Motor neuron (in vitro differentiated cells): ENCODE results near the gene ISL1. TPM values are rescaled to one million over a fixed set of nuclear protein-coding genes. Genes with fewer than 3 reads are reported as not detected.
A peak's percentile ranks its signal among the peaks of the same experiment; 100 is the strongest.

Experiments
- ATAC-seq, 8 experiments: fragments of 200-7000 bp; cut with Tn5 transposase; replicated peaks in 6 of 8; 2 replicates each; pipeline ENCODE4 v1.8.0; 2021; ENCODE audit warnings: mild to moderate bottlenecking in 8 of 8, moderate library complexity in 8 of 8
- H3K27ac ChIP-seq, 2 donors: fragments of 250-450 bp; sonication (Bioruptor Pico); 2 replicates each; pipeline ENCODE4 v1.9.0; 2021; ENCODE audit warnings: antibody characterized with exemption in 2 of 2, mild to moderate bottlenecking in 2 of 2, moderate library complexity in 1 of 2
- H3K4me1 ChIP-seq, 2 donors: fragments of 250-450 bp; sonication (Bioruptor Pico); replicated peaks in 1 of 2; 2 replicates each; pipeline ENCODE4 v1.6.1; 2021; ENCODE audit warnings: antibody characterized with exemption in 2 of 2, mild to moderate bottlenecking in 2 of 2, moderate library complexity in 1 of 2
- H3K4me3 ChIP-seq, 5 donors: fragments of 250-450 bp; sonication (Bioruptor Pico); 2 replicates each; pipeline ENCODE4 v1.9.0; 2021; ENCODE audit warnings: antibody characterized with exemption in 5 of 5, mild to moderate bottlenecking in 5 of 5, moderate library complexity in 4 of 5
- WGBS, 10 experiments: fragments of 450-650 bp; shearing (Covaris generic); methylation state at CpG; one replicate each; pipeline ENCODE4 v1.0.0; 2022; 5-methylcytosine and 5-hydroxymethylcytosine counted together
- in situ Hi-C, 9 experiments: fragments of 400-800 bp; cut with MboI; loops; one replicate each; pipeline ENCODE4 v1.15.0; 2021; ENCODE audit warnings: low sequenced_read_pairs in 9 of 9, low pct_unique_long_range_greater_than_20kb in 2 of 9; ENCODE audit not compliant: unreplicated experiment in 9 of 9
- total RNA-seq, 8 experiments: library from RNA; unstranded; fragments of 300-600 nt; gene quantifications; 2 replicates each; pipeline versions ENCODE4 v1.2.3 to v1.2.4, GENCODE V29; 2022

ISL1 gene
- total RNA-seq, 8 experiments from 2014 or later = 0.49 to 41.6 (median 10.3) TPM; not detected in 1

GRCh38 chr5:51378448-51379330 is 4.6 kb upstream of the ISL1 start:
- ATAC-seq = peak in 1 of 8 experiments; percentile 15
- Histone ChIP-seq H3K4me3 (peak overlapping the region in 3 of 5 donors; percentile 12 to 55 (median 40)), H3K27ac (peak overlapping the region in 1 of 2 donors; percentile 53), H3K4me1 (peaks cover 13 to 16% of the 10 kb centered on the region in 2 donors)
- WGBS, 10 experiments = 0 to 85% (median 2%) methylated on average over 2 to 20 of the region's 37 CpGs; no CpG with 5 or more reads in 1 of the 10 experiments
- in situ Hi-C loops = loop anchor here in 7 of 9 experiments (25.0 kb wide), 4 partner anchors 416 to 984 kb away; no protein-coding TSS in a partner anchor

DNA sequence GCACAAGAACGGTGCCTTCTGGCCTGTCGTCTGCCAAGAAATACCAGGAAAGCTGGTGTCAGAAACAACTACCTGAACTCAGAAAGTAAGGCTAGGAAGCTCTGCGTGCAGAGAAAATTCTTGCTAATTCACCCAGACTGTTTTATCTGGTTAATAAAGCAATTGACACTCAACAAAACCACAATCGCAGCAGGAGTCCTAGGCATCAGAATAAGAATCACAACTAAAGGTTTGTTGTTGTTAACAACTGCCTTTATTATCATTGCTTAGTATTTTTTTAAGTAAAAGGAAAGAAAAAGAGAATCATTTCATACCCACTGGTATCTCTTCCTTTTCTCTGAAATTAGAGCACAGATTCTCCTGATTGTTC is 3.9 kb upstream of the ISL1 start:
- Histone ChIP-seq H3K4me1 (peaks cover 13% of the 10 kb centered on the region in 2 donors), H3K4me3 (peak overlapping the region in 3 of 5 donors; percentile 12 to 55 (median 40)), H3K27ac (peak overlapping the region in 1 of 2 donors; percentile 53)
- in situ Hi-C loops = loop anchor here in 7 of 9 experiments (25.0 kb wide), 4 partner anchors 417 to 983 kb away; no protein-coding TSS in a partner anchor
- no peak for ATAC-seq
- WGBS, 10 experiments = 0 to 13% (median 4%) methylated on average over 1 to 4 of the region's 4 CpGs; no CpG with 5 or more reads in 2 of the 10 experiments

DNA sequence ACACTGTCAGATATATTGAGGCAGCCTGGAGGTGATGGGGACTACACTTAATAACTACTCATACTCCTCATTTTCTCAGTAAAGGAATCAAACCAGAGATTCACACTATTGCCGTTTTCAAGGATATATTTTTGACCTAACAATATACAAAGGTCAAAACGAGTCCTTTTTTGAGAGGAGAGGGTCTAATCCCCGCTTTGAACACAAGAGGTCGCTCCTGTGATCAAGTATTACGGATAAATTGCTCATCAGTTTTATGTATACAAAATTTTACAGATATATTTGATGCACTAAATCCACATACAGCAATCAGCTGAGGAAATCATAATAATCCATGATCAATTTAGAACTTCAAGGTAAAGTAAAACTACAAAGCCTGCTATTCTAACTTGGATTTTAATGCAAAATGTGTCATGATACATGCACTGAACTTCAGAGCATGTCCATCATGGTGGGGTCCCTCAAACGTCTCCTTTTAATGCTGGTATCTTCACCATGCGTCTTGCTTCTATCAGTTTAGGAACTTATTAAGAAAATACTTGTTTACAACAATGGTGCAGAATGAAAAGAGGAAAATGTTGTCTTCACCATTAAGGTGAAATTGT is 2.5 kb upstream of the ISL1 start:
- in situ Hi-C loops = loop anchor here in 8 of 9 experiments (10.0 to 25.0 kb wide), 6 partner anchors 416 to 982 kb away; no protein-coding TSS in a partner anchor
- peak overlapping the region in 2 of 5 donors; percentile 40 to 55 for H3K4me3 ChIP-seq
- 0 to 10% (median 4%) methylated on average over 2 to 6 of the region's 7 CpGs for WGBS, 10 experiments

DNA sequence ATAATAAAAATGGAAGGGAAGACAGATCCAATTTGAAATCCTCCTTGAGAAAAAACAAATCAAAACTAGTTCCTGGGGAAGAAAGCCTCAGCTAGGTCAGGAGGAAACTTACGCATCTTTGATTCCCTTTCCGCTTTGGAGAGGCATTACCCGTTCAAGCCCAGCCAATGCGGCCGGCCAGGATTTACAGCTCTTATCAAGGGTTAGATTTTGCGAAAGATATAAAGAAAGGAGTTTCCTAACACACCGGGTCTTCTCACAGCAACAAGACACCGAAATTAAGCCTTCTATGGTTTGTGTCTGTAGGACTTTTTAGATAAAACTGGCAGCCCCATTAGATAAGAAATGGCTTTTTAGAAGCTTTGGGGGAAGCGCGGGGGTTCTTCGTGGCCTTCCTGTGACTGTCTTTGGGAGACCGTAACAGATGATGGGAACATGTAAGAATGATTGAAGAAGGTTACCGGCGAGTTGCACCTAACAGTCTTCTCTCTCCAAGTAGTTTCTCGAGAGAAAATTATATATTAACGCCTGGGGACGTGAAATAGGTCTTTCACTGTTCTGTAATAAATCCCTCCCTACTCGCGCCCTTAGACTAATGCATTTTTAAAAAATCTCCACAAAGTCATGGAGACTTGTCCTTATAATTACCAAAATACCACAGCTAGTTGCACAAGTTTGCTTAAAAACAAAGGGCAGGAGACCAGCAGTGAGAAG is 1.3 kb upstream of the ISL1 start:
- Histone ChIP-seq H3K27ac (peak overlapping the region in 1 of 2 donors; percentile 46), H3K4me1 (peaks cover 13% of the 10 kb centered on the region in 2 donors), H3K4me3 (peak overlapping the region in 4 of 5 donors; percentile 40 to 55 (median 46))
- 8 to 27% (median 16%) methylated on average over 5 to 18 of the region's 19 CpGs for WGBS, 10 experiments
- in situ Hi-C loops = loop anchor here in 8 of 9 experiments (10.0 to 25.0 kb wide), 6 partner anchors 417 to 980 kb away; no protein-coding TSS in a partner anchor
- ATAC-seq = no peak

More for the DNA sequence above, 2.5 kb upstream of the ISL1 start:
- no peak for ATAC-seq
- Histone ChIP-seq H3K27ac (peak overlapping the region in 1 of 2 donors; percentile 16), H3K4me1 (peaks cover 13% of the 10 kb centered on the region in 2 donors)

- Histone ChIP-seq H3K4me1 (peaks cover 8 to 13% of the 10 kb centered on the region in 2 donors), H3K27ac (peak overlapping the region in 1 of 2 donors; percentile 22), H3K4me3 (peak overlapping the region; percentile 36 to 55 (median 44))
- WGBS, 10 experiments = 0 to 20% (median 3%) methylated on average over 1 to 19 of the region's 45 CpGs; no CpG with 5 or more reads in 2 of the 10 experiments
- ATAC-seq = peak; percentile 26 to 69 (median 62)
- in situ Hi-C loops = loop anchor here in 8 of 9 experiments (10.0 to 25.0 kb wide), 6 partner anchors 418 to 980 kb away; no protein-coding TSS in a partner anchor
Measured at GRCh38 chr5:51382521-51383130, 622 bp upstream of the ISL1 start.

- in situ Hi-C loops = loop anchor here in 8 of 9 experiments (10.0 to 25.0 kb wide), 6 partner anchors 420 to 978 kb away; no protein-coding TSS in a partner anchor
- Histone ChIP-seq H3K27ac (no peak overlapping the region), H3K4me3 (peak overlapping the region in 4 of 5 donors; percentile 40 to 55 (median 46)), H3K4me1 (peaks cover 2 to 3% of the 10 kb centered on the region in 2 donors)
- 0 to 22% (median 10%) methylated on average over 6 to 12 of the region's 12 CpGs for WGBS, 10 experiments
- no peak for ATAC-seq
Measured at GRCh38 chr5:51384281-51384840, 1.1 kb downstream of the ISL1 start.

GRCh38 chr5:51385216-51385615 is 2.0 kb downstream of the ISL1 start:
- WGBS, 10 experiments = 0 to 13% (median 8%) methylated on average over 1 to 5 of the region's 5 CpGs
- in situ Hi-C loops = loop anchor here in 8 of 9 experiments (10.0 to 25.0 kb wide), 6 partner anchors 420 to 977 kb away; no protein-coding TSS in a partner anchor
- Histone ChIP-seq H3K27ac (no peak overlapping the region), H3K4me3 (peak overlapping the region in 2 of 5 donors; percentile 40 to 55), H3K4me1 (peaks cover 0 to 8% of the 10 kb centered on the region in 2 donors)
- no peak for ATAC-seq

GRCh38 chr5:51386916-51387883 is 4.0 kb downstream of the ISL1 start:
- no peak for ATAC-seq
- in situ Hi-C loops = loop anchor here in 8 of 9 experiments (10.0 to 25.0 kb wide), 6 partner anchors 422 to 975 kb away; no protein-coding TSS in a partner anchor
- 0 to 65% (median 7%) methylated on average over 3 to 11 of the region's 38 CpGs; no CpG with 5 or more reads in 2 of the 10 experiments for WGBS, 10 experiments
- Histone ChIP-seq H3K27ac (peak overlapping the region in 1 of 2 donors; percentile 11), H3K4me1 (peaks cover 0 to 10% of the 10 kb centered on the region in 2 donors), H3K4me3 (peak overlapping the region in 3 of 5 donors; percentile 2 to 55 (median 40))

- ATAC-seq = no peak
- Histone ChIP-seq H3K27ac (peak overlapping the region in 1 of 2 donors; percentile 11), H3K4me1 (peaks cover 0 to 10% of the 10 kb centered on the region in 2 donors), H3K4me3 (peak overlapping the region in 3 of 5 donors; percentile 1 to 55 (median 40))
- WGBS, 10 experiments = 7 to 65% (median 19%) methylated on average over 2 to 10 of the region's 10 CpGs; no CpG with 5 or more reads in 2 of the 10 experiments
- in situ Hi-C loops = loop anchor here in 8 of 9 experiments (10.0 to 25.0 kb wide), 6 partner anchors 423 to 974 kb away; no protein-coding TSS in a partner anchor
Measured at GRCh38 chr5:51387884-51388275, 4.6 kb downstream of the ISL1 start.

- Histone ChIP-seq H3K4me1 (peaks cover 0 to 10% of the 10 kb centered on the region in 2 donors), H3K27ac (peak overlapping the region in 1 of 2 donors; percentile 13), H3K4me3 (peak overlapping the region in 3 of 5 donors; percentile 36 to 55 (median 40))
- peak in 2 of 8 experiments; percentile 8 to 17 for ATAC-seq
- in situ Hi-C loops = loop anchor here in 8 of 9 experiments (10.0 to 25.0 kb wide), 6 partner anchors 424 to 974 kb away; no protein-coding TSS in a partner anchor
- WGBS, 10 experiments = 0 to 67% (median 9%) methylated on average over 1 to 9 of the region's 12 CpGs
Measured at GRCh38 chr5:51388488-51389287, 5.4 kb downstream of the ISL1 start.
